HFF-Myc (cell line): Measurements from ENCODE around the gene BZW2.

Source experiments
- DNase-seq: peaks from one replicate; pipeline ENCODE4 v3.0.0-alpha.2; 2011; ENCODE audit warnings: low read depth; ENCODE audit errors: extremely low read depth
- H3K4me3 ChIP-seq: replicated peaks from 2 replicates; pipeline ENCODE4 v1.5.1; 2011; ENCODE audit warnings: low read depth, mild to moderate bottlenecking, control low read depth, low read length
- TF ChIP-seq, protein P1 (sequence below): IDR thresholded peaks from 2 replicates; pipeline ENCODE4 v1.5.1; 2012; ENCODE audit warnings: mild to moderate bottlenecking, low read depth, low read length, control low read depth; ENCODE audit errors: missing control alignments

Gene BZW2

DNA sequence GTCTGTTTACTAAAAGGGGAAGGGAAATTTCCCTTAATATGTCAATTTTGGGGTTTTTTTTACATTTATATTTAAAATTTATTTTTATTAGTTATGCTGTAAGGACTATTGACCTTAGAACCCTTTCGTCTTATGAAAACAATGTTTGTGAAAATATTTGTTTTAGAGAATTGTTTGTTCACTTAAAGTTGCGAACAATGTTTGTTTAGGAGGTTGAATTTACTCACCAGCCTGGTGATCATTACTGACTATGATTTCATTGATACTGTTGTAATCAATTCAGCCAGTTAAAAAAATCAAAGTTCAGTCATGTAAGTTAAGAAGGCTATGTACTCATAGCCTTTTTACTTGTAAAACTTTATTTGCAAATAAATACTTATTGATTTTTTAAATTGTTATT is 80.2 kb downstream of the BZW2 start:
- no peak overlapping the region for H3K4me3 ChIP-seq
- TF ChIP-seq, protein P1, sequence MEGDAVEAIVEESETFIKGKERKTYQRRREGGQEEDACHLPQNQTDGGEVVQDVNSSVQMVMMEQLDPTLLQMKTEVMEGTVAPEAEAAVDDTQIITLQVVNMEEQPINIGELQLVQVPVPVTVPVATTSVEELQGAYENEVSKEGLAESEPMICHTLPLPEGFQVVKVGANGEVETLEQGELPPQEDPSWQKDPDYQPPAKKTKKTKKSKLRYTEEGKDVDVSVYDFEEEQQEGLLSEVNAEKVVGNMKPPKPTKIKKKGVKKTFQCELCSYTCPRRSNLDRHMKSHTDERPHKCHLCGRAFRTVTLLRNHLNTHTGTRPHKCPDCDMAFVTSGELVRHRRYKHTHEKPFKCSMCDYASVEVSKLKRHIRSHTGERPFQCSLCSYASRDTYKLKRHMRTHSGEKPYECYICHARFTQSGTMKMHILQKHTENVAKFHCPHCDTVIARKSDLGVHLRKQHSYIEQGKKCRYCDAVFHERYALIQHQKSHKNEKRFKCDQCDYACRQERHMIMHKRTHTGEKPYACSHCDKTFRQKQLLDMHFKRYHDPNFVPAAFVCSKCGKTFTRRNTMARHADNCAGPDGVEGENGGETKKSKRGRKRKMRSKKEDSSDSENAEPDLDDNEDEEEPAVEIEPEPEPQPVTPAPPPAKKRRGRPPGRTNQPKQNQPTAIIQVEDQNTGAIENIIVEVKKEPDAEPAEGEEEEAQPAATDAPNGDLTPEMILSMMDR = no peak
- DNase-seq = no peak

DNA sequence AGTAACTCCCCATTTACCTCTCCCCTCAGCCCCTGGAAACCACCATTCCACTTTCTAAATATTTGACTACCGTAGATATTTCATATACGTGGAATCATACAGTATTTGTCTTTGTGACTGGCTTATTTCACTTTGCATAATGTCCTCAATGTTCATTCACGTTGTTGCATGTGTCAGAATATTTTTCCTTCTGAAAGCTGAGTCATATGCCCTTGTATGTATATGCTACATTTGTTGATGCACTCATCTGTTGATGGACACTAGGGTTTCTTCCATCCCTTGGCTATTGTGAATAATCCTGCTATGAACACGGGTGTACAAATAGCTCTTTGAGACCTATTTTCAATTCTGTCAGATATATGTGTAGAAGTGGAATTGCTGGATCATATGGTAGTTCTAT is 81.8 kb downstream of the BZW2 start:
- TF ChIP-seq, protein P1 = no peak
- H3K4me3 ChIP-seq = no peak overlapping the region
- DNase-seq = no peak

DNA sequence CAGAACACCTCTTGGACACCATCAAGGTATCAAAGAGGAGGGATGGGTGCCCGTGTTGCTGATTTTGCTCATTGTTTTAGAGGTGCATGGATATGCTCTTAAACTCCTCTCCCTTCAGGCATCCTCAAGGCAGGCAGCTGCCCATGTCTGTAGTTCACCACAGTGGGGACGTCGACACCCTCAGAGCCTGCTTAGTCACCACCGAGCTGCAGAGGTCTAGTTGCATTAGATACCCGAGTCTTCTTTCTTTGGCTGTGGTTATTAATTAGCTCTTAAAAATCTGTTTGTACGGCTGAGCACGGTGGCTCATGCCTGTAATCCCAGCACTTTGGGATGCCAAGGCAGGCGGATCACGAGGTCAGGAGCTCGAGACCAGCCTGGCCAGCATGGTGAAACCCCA is 82.8 kb downstream of the BZW2 start:
- no peak for DNase-seq
- TF ChIP-seq, protein P1 = no peak
- H3K4me3 ChIP-seq = no peak overlapping the region

DNA sequence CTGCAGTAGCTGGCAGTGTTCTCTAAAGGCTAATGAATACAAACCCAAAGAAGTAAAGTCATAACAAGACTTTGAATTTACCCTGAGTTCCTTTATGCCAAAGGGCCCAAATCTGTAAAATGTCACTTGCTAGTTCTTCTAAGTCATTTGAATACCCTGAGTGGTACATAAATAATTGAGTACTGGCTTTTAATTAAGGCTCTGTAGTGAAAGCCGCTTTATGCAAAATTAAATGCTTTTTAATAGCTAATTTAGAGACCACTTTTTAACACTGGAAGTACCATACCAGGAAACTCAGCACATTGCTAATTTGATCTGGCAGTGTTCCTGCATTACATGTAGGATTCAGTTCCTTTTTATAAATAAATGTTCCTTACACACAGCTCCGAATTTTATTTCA is 83.6 kb downstream of the BZW2 start:
- no peak overlapping the region for H3K4me3 ChIP-seq
- no peak for DNase-seq
- TF ChIP-seq, protein P1 = no peak

DNA sequence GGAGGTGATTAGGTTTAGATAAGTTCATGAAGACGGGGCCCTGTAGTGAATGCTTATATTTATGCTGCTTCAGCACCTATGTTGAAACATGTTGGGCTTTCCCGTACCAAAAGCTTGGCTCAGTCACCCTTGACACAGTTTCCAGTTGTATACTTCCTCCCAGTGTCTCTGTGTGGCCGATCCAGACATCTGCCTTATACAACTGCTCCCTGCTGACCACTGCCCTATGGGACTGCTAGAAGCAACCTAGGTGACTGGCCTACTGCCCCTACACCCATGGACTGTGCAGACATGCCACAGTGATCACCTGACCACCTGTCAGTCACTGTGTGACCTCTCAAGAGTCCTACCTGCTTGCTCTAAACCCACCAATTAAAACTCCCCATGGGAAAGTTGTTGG is 85.0 kb downstream of the BZW2 start:
- no peak for DNase-seq
- no peak overlapping the region for H3K4me3 ChIP-seq

DNA sequence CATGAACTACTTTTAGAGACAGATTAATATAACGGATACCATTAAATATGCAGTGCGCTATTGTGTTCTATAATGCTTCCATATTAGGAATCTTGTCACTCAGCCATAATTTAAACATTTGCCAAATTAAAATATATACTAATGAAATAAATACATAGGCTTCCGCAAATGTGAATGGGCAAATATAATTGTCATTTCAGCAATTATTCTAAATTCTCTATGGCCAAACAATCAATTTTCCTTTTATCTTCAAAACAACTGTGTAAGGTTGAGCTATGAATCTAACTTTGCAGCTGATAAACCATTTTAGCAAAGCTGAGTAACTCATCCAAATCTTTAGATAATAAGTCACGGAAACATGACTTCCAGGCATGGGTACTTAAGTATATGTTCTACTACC is 86.8 kb downstream of the BZW2 start:
- DNase-seq = no peak
- no peak overlapping the region for H3K4me3 ChIP-seq
- TF ChIP-seq, protein P1 = no peak

More for the DNA sequence above, 85.0 kb downstream of the BZW2 start:
- TF ChIP-seq, protein P1 = no peak

DNA sequence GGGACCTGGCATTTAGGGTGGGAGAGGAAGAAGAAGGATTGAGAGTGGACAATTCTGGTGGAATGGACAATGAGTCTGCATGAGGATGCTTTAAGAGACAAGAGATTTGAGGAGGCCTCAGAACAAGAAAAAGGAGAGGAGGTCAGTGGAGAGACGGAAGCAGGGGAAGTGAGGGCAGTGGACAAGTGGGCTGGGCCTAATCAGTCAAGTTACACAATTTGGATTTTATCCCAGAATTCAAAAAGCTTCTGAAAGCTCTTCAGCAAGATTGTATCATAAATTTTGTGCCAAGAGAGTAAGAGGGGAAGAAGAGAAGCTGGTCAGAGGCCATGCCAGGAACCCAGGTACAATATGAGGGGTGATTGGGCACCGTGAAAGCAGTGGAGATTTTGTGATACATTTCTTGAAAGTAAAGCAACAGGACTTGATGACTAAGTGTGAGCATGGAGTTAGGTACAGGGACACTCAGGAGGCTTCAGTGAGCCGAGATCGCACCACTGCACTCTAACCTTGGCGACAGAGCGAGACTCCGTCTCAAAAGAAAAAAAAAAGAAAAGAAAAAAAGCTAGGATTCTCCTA is 88.3 kb downstream of the BZW2 start:
- TF ChIP-seq, protein P1 = no peak
- no peak for DNase-seq

More for the DNA sequence above, 88.3 kb downstream of the BZW2 start:
- H3K4me3 ChIP-seq = no peak overlapping the region
